BLaER1 treated with 17β-estradiol and CSF1 and Interleukin-3, amounts not matched to agents 10 nM and 100 nM (cell line): Measurements from ENCODE around the gene SNCG.
"Not testable (repeated sequence)": the region's sequence is repeated elsewhere in the genome, so short reads cannot be mapped to it uniquely, and the experiment has no call there.

Experiments
- H3K27ac ChIP-seq, 11 experiments: shearing (Covaris generic); formaldehyde crosslinking; 2 replicates each; pipeline ENCODE4 v1.8.1; 2022
- H3K27me3 ChIP-seq, 11 experiments: shearing (Covaris generic); formaldehyde crosslinking; 2 replicates each; pipeline ENCODE4 v1.8.1; 2022
- H3K36me3 ChIP-seq, 11 experiments: shearing (Covaris generic); formaldehyde crosslinking; 2 replicates each; pipeline ENCODE4 v1.8.1; 2022
- H3K4me1 ChIP-seq, 10 experiments: shearing (Covaris generic); formaldehyde crosslinking; 2 replicates each; pipeline ENCODE4 v1.8.1; 2022
- H3K4me2 ChIP-seq, 11 experiments: shearing (Covaris generic); formaldehyde crosslinking; 2 replicates each; pipeline ENCODE4 v1.8.1; 2022
- H3K4me3 ChIP-seq, 10 experiments: shearing (Covaris generic); formaldehyde crosslinking; 2 replicates each; pipeline ENCODE4 v1.8.1; 2022
- H3K9ac ChIP-seq, 11 experiments: shearing (Covaris generic); formaldehyde crosslinking; 2 replicates each; pipeline ENCODE4 v1.8.1; 2022
- H3K9me3 ChIP-seq, 11 experiments: shearing (Covaris generic); formaldehyde crosslinking; replicated peaks in 1 of 11; 2 replicates each; pipeline ENCODE4 v1.8.1; 2022
- H4K20me1 ChIP-seq, 11 experiments: shearing (Covaris generic); formaldehyde crosslinking; 2 replicates each; pipeline ENCODE4 v1.8.1; 2022
- Cebpa-rat ChIP-seq, 11 experiments: shearing (Covaris generic); IDR thresholded peaks; 2 replicates each; pipeline ENCODE4 v1.8.1; 2022

The SNCG gene

GRCh38 chr10:86936661-86937501, 21.5 kb upstream of the SNCG start:
- H3K27ac ChIP-seq: no peak overlapping the region
- H3K9me3 ChIP-seq: 0 out of 22 replicates have a peak, but pooled peaks cover 0 to 9% (median 0%) of the 10 kb centered on the region in 11 experiments
- H3K4me1 ChIP-seq: 0 out of 20 replicates have a peak, but pooled peaks cover 0 to 3% (median 0%) of the 10 kb centered on the region in 10 experiments
- no peak overlapping the region for H3K9ac ChIP-seq
- no peak overlapping the region for H3K4me2 ChIP-seq
- H4K20me1 ChIP-seq: no peaks in the 10 kb centered on the region
- H3K4me3 ChIP-seq: no peak overlapping the region
- H3K27me3 ChIP-seq: no peaks in the 10 kb centered on the region
- no peaks in the 10 kb centered on the region for H3K36me3 ChIP-seq
- no peak for TF ChIP-seq Cebpa-rat (IDR thresholded peaks at IDR 0.05)

- H4K20me1 ChIP-seq: no peaks in the 10 kb centered on the region
- H3K4me2 ChIP-seq: no peak overlapping the region
- TF ChIP-seq Cebpa-rat (IDR thresholded peaks at IDR 0.05): no peak
- no peaks in the 10 kb centered on the region for H3K27me3 ChIP-seq
- 0 out of 20 replicates have a peak, but pooled peaks cover 0 to 3% (median 0%) of the 10 kb centered on the region in 10 experiments for H3K4me1 ChIP-seq
- H3K4me3 ChIP-seq: no peak overlapping the region
- H3K9me3 ChIP-seq: peaks cover 0 to 9% (median 0%) of the 10 kb centered on the region in 11 experiments; a peak in 1 of 22 replicates
- no peak overlapping the region for H3K27ac ChIP-seq
- H3K36me3 ChIP-seq: no peaks in the 10 kb centered on the region
- H3K9ac ChIP-seq: no peak overlapping the region
Observed at GRCh38 chr10:86937502-86938154, 20.8 kb upstream of the SNCG start.

- Histone ChIP-seq H3K27ac (no peak overlapping the region), H3K9me3 (peaks cover 0 to 9% (median 0%) of the 10 kb centered on the region in 11 experiments; a peak in 1 of 22 replicates), H3K4me1 (0 out of 20 replicates have a peak, but pooled peaks cover 0 to 3% (median 0%) of the 10 kb centered on the region in 10 experiments), H4K20me1 (no peaks in the 10 kb centered on the region), H3K27me3 (no peaks in the 10 kb centered on the region), H3K9ac (no peak overlapping the region), H3K4me2 (no peak overlapping the region), H3K4me3 (no peak overlapping the region), H3K36me3 (no peaks in the 10 kb centered on the region)
- no peak for TF ChIP-seq Cebpa-rat (IDR thresholded peaks at IDR 0.05)
Observed at GRCh38 chr10:86938260-86938659, 20.1 kb upstream of the SNCG start.

GRCh38 chr10:86940076-86940475, 18.3 kb upstream of the SNCG start:
- H4K20me1 ChIP-seq, H3K27ac ChIP-seq, H3K4me3 ChIP-seq, H3K27me3 ChIP-seq, H3K36me3 ChIP-seq, H3K9ac ChIP-seq, H3K9me3 ChIP-seq, H3K4me2 ChIP-seq, H3K4me1 ChIP-seq: not testable (repeated sequence)

- TF ChIP-seq Cebpa-rat (IDR thresholded peaks at IDR 0.05): no peak
- no peaks in the 10 kb centered on the region for H4K20me1 ChIP-seq
- no peaks in the 10 kb centered on the region for H3K27me3 ChIP-seq
- no peak overlapping the region for H3K9ac ChIP-seq
- peaks cover 0 to 6% (median 0%) of the 10 kb centered on the region in 11 experiments; a peak in 1 of 22 replicates for H3K9me3 ChIP-seq
- 0 out of 20 replicates have a peak, but pooled peaks cover 0 to 3% (median 0%) of the 10 kb centered on the region in 10 experiments for H3K4me1 ChIP-seq
- no peak overlapping the region for H3K4me3 ChIP-seq
- H3K27ac ChIP-seq: no peak overlapping the region
- H3K4me2 ChIP-seq: no peak overlapping the region
- H3K36me3 ChIP-seq: no peaks in the 10 kb centered on the region
Observed at GRCh38 chr10:86940677-86941076, 17.7 kb upstream of the SNCG start.

- Histone ChIP-seq H3K4me2 (no peak overlapping the region), H3K27ac (no peak overlapping the region), H3K4me1 (0 out of 20 replicates have a peak, but pooled peaks cover 0 to under 1% (median 0%) of the 10 kb centered on the region in 10 experiments), H4K20me1 (no peaks in the 10 kb centered on the region), H3K9ac (no peak overlapping the region), H3K4me3 (no peak overlapping the region), H3K36me3 (no peaks in the 10 kb centered on the region), H3K9me3 (peaks cover 0 to 6% (median 0%) of the 10 kb centered on the region in 11 experiments; a peak in 1 of 22 replicates), H3K27me3 (no peaks in the 10 kb centered on the region)
- no peak for TF ChIP-seq Cebpa-rat (IDR thresholded peaks at IDR 0.05)
Observed at GRCh38 chr10:86941426-86941825, 17.0 kb upstream of the SNCG start.

- H3K27me3 ChIP-seq: no peaks in the 10 kb centered on the region
- H3K36me3 ChIP-seq: no peaks in the 10 kb centered on the region
- H3K4me3 ChIP-seq: no peak overlapping the region
- no peak overlapping the region for H3K27ac ChIP-seq
- H4K20me1 ChIP-seq: no peaks in the 10 kb centered on the region
- no peaks in the 10 kb centered on the region for H3K4me1 ChIP-seq
- no peak for TF ChIP-seq Cebpa-rat (IDR thresholded peaks at IDR 0.05)
- H3K9me3 ChIP-seq: peaks cover 0 to 6% (median 0%) of the 10 kb centered on the region in 11 experiments; a peak in 1 of 22 replicates
- H3K4me2 ChIP-seq: no peak overlapping the region
- H3K9ac ChIP-seq: no peak overlapping the region
Observed at GRCh38 chr10:86941991-86942421, 16.4 kb upstream of the SNCG start.

- Histone ChIP-seq H3K27ac (no peak overlapping the region), H3K9ac (no peak overlapping the region), H4K20me1 (no peaks in the 10 kb centered on the region), H3K36me3 (no peaks in the 10 kb centered on the region), H3K4me3 (no peak overlapping the region), H3K27me3 (no peaks in the 10 kb centered on the region), H3K4me1 (no peaks in the 10 kb centered on the region), H3K9me3 (peaks cover 0 to 6% (median 0%) of the 10 kb centered on the region in 11 experiments; a peak in 1 of 22 replicates), H3K4me2 (no peak overlapping the region)
- no peak for TF ChIP-seq Cebpa-rat (IDR thresholded peaks at IDR 0.05)
Observed at GRCh38 chr10:86942441-86943315, 15.7 kb upstream of the SNCG start.
